HG03039 (cell line): ENCODE measurements around the gene BLM.

Experiments used
- ATAC-seq: cut with Tn5 transposase; IDR thresholded peaks from one replicate; pipeline ENCODE4 v1.9.1; 2021; ENCODE audit warnings: mild to moderate bottlenecking, moderate library complexity; ENCODE audit not compliant: unreplicated experiment

The BLM gene

DNA sequence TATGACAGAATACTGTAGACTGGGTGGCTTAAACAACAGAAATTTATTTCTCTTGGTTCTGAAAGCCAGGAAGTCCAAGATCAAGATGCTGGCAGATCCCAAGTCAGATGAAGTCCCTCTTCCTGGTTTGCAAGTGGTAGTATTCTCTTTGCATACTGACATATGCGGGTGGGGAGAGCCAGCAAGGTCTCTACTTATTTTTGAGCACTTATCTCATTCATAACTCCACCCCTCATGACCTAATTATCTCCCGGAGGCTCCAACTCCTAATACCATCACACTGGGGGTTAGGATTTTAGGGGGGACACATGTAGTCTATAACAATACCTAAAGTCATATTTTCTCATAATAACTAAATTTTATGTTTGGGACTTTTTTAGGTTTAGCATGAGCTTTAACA, 65.3 kb downstream of the BLM start:
- no peak for ATAC-seq

DNA sequence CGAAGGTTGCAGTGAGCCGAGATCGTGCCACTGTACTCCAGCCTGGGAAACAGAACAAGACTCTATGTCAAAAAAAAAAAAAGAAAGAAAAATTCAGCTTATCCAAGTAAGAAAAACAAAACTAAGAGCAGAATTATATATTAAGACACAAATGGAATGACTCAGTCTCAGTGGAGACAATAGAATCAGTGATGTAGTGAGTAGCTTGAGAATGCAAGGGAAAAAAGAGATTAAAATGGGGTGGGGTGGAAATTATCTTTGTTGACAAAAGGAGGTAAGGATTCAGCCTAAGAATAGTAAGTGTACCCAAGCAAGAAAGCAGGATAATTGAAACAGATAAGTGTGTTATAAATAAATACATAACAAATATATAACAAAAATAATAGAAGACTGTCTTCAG, 70.7 kb downstream of the BLM start:
- no peak for ATAC-seq

GRCh38 chr15:90789462-90789861, 72.3 kb downstream of the BLM start:
- no peak for ATAC-seq

- no peak for ATAC-seq
Observed at GRCh38 chr15:90790057-90790456, 72.9 kb downstream of the BLM start.

DNA sequence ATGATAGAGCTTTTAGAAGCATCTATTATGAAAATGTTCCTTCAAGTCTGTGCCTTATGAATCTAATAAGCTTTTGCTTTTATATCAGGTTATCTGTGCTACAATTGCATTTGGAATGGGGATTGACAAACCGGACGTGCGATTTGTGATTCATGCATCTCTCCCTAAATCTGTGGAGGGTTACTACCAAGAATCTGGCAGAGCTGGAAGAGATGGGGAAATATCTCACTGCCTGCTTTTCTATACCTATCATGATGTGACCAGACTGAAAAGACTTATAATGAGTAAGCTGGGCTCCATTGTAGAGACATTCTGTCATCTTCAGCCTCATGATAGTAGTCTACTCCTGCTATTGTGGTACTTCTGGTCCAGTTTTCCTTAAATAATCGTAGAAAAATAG, 73.4 kb downstream of the BLM start:
- ATAC-seq, result no peak

- ATAC-seq, result no peak
Observed at GRCh38 chr15:90794538-90794937, 77.4 kb downstream of the BLM start.

DNA sequence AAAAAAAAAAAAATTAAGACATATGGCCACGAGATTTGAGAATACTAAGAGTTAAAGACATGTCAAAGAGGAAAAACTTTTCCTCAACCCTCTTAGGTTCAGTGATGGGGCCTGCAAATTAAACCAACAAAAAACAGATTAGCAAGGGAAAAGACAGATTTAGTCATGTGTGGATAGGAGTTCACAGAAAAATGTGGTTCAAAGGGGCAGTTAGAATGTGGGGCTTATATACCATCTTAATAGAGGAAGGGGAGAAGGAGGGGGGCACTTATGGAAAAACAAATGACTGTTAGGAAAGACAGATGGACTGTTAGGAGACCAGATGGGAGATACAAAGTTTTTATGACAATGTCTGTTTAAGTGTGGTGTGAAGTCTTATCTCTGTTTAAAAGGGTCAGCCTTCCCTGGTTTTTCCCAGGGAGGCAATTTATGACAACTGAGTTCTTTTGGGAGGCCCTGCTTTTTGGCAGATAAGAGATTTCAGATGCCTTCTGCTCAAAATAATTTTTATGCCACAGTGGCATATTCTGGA, 82.6 kb downstream of the BLM start:
- no peak for ATAC-seq

DNA sequence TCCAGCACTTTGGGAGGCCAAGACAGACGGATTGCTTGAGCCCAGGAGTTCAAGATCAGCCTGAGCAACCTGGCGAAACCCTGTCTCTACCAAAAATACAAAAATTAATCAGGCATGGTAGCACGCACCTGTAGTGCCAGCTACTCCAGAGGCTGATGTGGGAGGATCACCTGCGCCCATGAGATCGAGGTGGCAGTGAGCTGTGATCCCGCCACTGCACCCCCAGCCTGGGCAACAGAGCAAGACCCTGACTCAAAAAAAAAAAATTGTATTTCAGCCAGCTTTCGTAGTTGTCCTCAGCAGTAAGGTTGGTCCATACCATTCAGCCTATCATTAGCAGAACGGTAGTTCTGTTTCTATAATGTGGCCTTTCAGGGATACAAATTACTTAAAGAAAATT, 84.7 kb downstream of the BLM start:
- ATAC-seq, result no peak

GRCh38 chr15:90807074-90807785, 90.1 kb downstream of the BLM start:
- no peak for ATAC-seq

DNA sequence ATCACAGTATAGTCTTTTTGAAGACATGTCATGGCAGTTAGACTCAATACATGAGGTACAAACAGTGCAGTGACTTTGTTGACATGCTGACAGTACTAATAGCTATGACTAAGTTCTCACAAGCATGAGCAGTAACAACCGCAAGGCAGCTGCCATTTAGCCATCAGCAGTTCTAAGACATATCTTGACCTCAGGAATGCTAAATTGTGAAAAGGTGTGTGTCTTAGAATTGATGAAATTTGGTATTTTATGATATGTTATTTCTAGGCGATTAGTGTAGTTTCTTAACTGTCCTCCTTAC, 90.6 kb downstream of the BLM start:
- ATAC-seq, result no peak

DNA sequence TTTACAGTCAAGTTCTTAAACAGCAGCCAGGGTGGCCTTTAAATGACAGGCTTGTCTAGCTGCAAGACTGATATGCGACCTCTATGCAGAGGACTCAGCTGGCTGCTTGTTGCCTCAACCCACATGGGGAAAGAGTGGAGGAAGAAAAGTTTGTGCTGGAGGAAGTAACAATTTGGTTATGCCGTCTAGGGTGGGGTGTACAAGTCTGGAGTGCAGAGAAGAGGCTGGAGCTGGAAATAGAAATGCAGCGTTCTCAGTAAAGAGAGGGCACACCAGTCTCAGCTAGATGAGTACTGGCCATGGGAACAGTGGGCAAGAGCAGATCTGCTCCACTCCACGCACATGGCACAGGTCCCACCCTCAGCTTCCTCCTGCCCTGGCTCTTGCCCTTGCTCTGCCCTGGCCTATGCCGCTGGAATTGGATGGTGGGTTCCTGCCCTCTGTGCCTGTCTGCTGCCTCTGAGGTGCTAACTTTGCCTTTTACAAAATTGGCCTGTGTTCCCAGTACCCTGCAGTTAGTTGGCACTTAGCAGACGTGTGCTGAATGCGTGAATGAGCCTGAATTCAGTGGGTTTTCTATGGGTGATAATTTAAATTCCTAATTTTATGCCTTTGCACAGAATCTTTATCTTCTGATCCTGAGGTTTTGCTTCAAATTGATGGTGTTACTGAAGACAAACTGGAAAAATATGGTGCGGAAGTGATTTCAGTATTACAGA, 91.5 kb downstream of the BLM start:
- no peak for ATAC-seq

DNA sequence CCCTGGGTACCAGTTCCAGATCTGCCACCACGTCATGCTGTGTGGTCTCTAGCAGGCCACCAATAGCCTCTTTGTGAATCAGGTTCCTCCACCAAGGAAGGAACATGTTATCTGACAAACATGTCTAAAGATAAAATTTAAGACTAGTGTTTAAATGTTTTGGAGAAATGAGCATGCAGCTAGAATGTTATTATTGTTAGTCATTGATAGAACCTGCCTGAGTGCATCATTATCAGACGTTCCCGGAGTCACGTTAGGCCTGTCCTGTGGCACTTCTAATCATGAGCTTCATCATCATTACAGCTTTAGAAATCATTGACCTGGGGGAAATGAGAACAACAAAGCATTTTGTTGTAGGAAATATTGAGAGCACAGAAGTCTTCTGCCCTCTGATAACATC, 92.4 kb downstream of the BLM start:
- no peak for ATAC-seq

DNA sequence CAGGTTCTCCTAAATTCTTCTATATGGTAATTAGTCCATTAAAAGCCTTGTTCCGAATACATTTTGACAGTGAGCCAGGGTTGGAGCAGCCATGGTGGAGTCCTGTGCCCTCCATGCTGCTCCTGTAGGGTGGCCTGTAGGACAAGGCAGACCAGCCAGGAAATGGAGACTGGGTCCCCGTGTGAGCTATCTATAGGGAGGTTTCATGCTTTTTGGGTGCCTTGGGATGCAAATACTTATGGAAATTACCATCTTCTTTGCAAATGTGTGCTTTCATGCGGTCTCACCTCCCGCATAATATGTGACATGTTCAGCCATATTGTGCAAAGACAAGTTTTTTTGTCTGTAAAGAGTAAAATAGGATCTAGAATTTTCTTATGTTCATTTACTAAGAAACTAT, 93.2 kb downstream of the BLM start:
- ATAC-seq, result no peak

- no peak for ATAC-seq
Observed at GRCh38 chr15:90812171-90812957, 95.2 kb downstream of the BLM start.

- ATAC-seq, result no peak
Observed at GRCh38 chr15:90812958-90813265, 95.8 kb downstream of the BLM start.

DNA sequence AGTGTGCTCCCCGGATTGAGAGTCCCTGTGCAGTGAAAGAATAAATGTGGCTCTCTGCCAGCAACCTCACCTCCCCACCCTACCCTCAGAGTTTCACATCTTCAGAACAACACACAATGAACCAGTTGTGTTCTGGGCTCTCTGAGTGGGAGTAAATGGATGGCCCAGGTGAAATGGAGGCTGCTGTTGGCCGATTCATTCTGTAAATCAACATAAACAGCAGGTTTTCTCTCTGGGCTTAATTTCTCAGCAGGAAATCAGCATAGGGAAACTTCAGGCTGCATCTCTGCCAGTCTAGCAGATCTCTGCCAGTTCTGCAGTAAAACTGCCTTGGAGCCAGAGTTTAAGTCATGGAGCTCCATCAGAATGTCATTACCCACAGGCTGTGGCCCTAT, 96.6 kb downstream of the BLM start:
- no peak for ATAC-seq

DNA sequence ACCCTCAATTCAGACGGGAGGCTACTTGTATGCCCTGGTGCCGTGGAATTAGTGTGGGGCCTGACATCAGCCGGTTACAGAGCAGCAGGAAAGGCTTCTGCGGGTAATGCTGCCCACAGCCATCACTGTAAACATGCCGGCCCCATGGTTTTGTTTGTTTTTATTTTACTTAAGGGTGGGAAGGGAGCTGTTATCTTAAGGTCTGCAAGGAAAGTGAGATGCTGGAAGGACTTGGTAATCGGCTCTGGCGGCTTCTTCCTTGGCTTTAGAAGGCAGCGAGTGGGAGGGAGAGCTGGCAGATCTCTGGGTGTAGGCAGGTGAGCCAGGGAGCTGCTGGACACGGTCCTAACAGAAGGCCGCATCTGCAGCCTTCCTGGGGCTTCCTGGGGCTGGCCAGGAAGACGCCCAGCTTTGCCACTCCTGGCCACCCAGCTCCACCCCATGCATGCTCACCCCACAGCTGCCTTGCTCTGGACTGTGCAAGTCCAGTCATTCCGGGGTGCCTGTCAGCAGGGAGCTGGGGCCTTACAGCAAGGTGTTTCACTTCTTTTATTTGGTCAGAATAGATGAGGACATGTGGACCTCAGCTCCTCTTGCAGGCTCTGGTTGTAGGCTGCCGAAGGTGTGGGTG, 97.2 kb downstream of the BLM start:
- ATAC-seq, result no peak

DNA sequence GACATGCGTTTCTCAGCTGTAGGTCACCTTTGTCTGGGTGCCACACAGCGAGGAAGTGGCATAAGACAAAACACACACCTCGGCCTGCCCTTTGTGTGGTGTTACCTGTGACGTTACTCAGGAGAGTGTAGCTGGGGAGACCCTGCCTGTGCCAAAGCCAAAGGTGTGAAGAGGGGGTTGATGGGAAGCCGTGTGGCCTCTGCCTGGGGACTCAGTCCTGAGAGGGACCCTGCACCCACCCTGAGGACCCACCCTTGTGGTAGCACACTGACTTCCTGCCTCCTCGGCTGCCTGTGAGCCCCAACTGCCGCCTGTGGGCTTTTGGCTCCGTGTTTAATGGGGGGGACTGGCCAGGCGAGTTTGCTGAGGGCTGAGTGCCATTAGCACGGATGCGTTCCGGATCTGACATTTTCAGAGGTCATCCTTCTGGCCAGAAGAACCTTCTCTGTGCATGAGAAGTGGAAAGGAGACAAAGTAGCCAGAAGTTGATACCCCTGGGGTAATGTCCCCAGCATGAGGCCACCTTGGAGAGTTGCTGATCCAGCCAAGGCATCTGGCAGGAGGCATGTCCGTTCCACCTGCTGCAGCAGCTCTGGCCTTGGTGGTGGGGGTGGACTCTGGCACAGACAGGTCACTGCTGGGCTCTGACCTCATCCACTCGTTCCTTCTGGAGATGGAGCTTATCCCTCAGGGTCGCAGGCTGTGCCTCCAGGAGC, 99.4 kb downstream of the BLM start:
- ATAC-seq, result no peak

DNA sequence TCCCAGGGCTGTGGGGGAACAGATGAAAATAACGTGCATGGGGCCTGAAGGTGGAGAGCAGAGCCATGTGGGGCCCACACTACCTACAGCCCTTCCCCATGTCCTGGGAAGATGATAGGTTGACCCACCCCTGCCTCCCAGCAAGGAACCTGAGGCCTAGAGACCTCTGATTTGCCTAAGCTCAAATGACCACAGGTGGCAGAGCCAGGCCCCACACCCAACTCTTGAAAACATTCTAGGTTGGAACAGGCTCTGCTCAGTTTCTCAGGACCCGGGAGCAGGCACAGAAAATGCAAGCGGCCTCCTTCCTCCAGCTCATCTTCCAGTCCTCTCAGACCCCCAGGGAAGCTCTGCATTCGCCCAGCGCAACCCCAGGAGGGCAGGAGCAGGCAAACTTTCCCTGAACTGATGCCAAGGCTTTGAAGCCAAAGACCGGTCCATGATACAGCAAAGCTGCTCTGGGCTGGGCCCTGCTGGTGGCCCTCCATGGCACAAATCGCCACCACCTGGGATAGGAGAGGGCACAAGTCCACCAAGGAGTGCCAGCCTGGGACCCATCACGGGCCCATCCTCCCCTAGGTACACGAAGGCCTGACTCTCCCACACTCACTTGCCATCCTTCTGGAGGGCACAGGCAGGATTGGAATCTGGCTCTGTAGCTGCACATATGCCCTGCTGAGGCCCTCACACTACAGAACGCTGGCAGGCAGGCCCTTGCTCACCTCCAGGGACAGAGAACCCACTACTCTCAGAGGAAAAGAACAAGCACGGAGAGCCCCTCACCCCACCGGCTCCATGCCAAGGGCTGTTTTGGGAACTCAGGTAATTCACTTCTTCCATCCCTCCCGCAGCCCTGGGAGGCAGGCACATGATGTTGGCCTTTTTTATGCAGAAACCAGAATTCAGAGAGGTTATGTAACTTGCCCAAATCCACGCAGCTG, 100.2 kb downstream of the BLM start:
- no peak for ATAC-seq
